Measurements from ENCODE around the gene MPND. TPM values are rescaled to one million over a fixed set of nuclear protein-coding genes. Genes with fewer than 3 reads are reported as not detected.

MPND gene
- total RNA-seq, 1 experiment from 2014 or later: 37.0 TPM

GRCh38 chr19:4342615-4343369 lies 570 bp upstream of the MPND start:
- Histone ChIP-seq H3K27ac (ENCODE audit: insufficient read length, low read depth, low read length) (peak overlapping the region; percentile 20), H3K14ac (ENCODE audit: insufficient read depth, low read length) (peak overlapping the region; percentile 87; the same call in 1 of the 2 replicates), H2BK5ac (ENCODE audit: insufficient read length, low read length) (no peak overlapping the region), H2AK5ac (ENCODE audit: insufficient read length, low read length) (no peak overlapping the region), H3T11ph (ENCODE audit: low read length) (no peak overlapping the region), H3K79me2 (ENCODE audit: insufficient read depth, low read length) (no peaks in the 10 kb centered on the region), H3K79me1 (ENCODE audit: insufficient read depth, low read depth, low read length, poor library complexity, severe bottlenecking) (no peaks in the 10 kb centered on the region), H4K5ac (ENCODE audit: insufficient read length, low read depth, low read length) (no peak overlapping the region), H3K9ac (ENCODE audit: extremely low read depth, insufficient read length, low read length) (peak overlapping the region; percentile 88), H3K27me3 (ENCODE audit: insufficient read depth, low read length) (no peaks in the 10 kb centered on the region), H4K20me1 (ENCODE audit: control insufficient read depth, insufficient read depth, insufficient read length) (no peaks in the 10 kb centered on the region), H3K56ac (ENCODE audit: insufficient read length, low read depth, low read length) (no peak overlapping the region), H3K4me2 (ENCODE audit: insufficient read depth, insufficient read length, low read length) (peak overlapping the region; percentile 63), H3K4me1 (ENCODE audit: insufficient read depth, low read length) (no peaks in the 10 kb centered on the region), H2AFZ (ENCODE audit: low read length) (no peak overlapping the region), H2BK12ac (ENCODE audit: insufficient read length, low read depth, low read length) (no peak overlapping the region), H2BK15ac (ENCODE audit: low read depth, low read length) (no peak overlapping the region), H2BK120ac (ENCODE audit: low read depth, low read length, poor library complexity, severe bottlenecking) (peak overlapping the region; percentile 52), H4K91ac (ENCODE audit: insufficient read length, low read depth, low read length) (no peak overlapping the region), H3K23ac (ENCODE audit: insufficient read length, low read depth, low read length) (no peak overlapping the region), H2BK20ac (ENCODE audit: low read depth, low read length, poor library complexity, severe bottlenecking) (no peak overlapping the region), H4K8ac (replicated peaks; ENCODE audit: insufficient read length, low read depth, low read length) (no peak overlapping the region), H3K9me3 (ENCODE audit: control insufficient read depth, low read depth, low read length) (no peaks in the 10 kb centered on the region), H3K4ac (ENCODE audit: low read depth, low read length) (no peak overlapping the region; the same call in 1 of the 2 replicates), H3K23me2 (ENCODE audit: insufficient read length, low read depth, low read length, poor library complexity, severe bottlenecking) (peaks cover 17% of the 10 kb centered on the region), H3K18ac (ENCODE audit: insufficient read length, low read depth, low read length) (peak overlapping the region; percentile 86)
- TF ChIP-seq CTCF (conservative IDR thresholded peaks at IDR 0.05): peak; percentile 53
- peaks cover 9% of the 10 kb centered on the region for H3K27me3 Mint-ChIP-seq (ENCODE audit: low read depth)
- peak overlapping the region; percentile 94 to 99 (median 99) for H3K27ac Mint-ChIP-seq
- DNase-seq: peak; percentile 99
- H3K4me3 Mint-ChIP-seq: peak overlapping the region; percentile 85 to 92
- peaks cover 14 to 20% of the 10 kb centered on the region in 2 experiments for H3K4me1 Mint-ChIP-seq
- H3K36me3 Mint-ChIP-seq (ENCODE audit: insufficient read depth in 1 of 3, low read depth in 3 of 3): peaks cover 11 to 24% (median 22%) of the 10 kb centered on the region in 3 experiments
- H3K9me3 Mint-ChIP-seq: no peaks in the 10 kb centered on the region; a peak in 1 of 5 replicates
- whole genome bisulfite sequencing (ENCODE audit: extremely low coverage, insufficient read length, low lambda C conversion rate): no CpG with 5 or more reads among the region's 39 CpGs

All from H9 (cell line).